Measurements from ENCODE around the gene ARID3B. TPM values are rescaled to one million over a fixed set of nuclear protein-coding genes. Genes with fewer than 3 reads are reported as not detected.
A peak's percentile ranks its signal among the peaks of the same experiment; 100 is the strongest.

Gene ARID3B
- total and polyA plus RNA-seq, 2 of the 13 experiments (the other 11 are each of a cell fraction or from before 2014, with no cell fraction given), result 5.3 to 12.8 TPM

GRCh38 chr15:74620636-74621545, 79.9 kb downstream of the ARID3B start (continued):
- TF ChIP-seq TIGD3 (CRISPR knock-in tag; IDR thresholded peaks at IDR 0.05; ENCODE audit: borderline replicate concordance), result no peak
- TF ChIP-seq PRDM15 (CRISPR knock-in tag; IDR thresholded peaks at IDR 0.05), result no peak
- TF ChIP-seq TFE3 (CRISPR knock-in tag; IDR thresholded peaks at IDR 0.05), result 0 out of 2 replicates have a peak, but pooled peaks have one; percentile 29
- TF ChIP-seq MTA1 (CRISPR knock-in tag; IDR thresholded peaks at IDR 0.05; ENCODE audit: borderline replicate concordance), result 0 out of 2 replicates have a peak, but pooled peaks have one; percentile 28
- TF ChIP-seq RCOR2 (CRISPR knock-in tag; IDR thresholded peaks at IDR 0.05), result no peak
- TF ChIP-seq ZFP62 (CRISPR knock-in tag; IDR thresholded peaks at IDR 0.05), result no peak
- 0 out of 2 replicates have a peak, but pooled peaks have one; percentile 43 for TF ChIP-seq CBFB (CRISPR knock-in tag; IDR thresholded peaks at IDR 0.05)
- no peak for TF ChIP-seq FOXA3 (CRISPR knock-in tag; IDR thresholded peaks at IDR 0.05)
- no peak for TF ChIP-seq ZNF709 (CRISPR knock-in tag; IDR thresholded peaks at IDR 0.05)
- TF ChIP-seq CBX1 (IDR thresholded peaks at IDR 0.05; ENCODE audit: low read depth), result no peak
- no peak for TF ChIP-seq ZNF616 (CRISPR knock-in tag; IDR thresholded peaks at IDR 0.05; ENCODE audit: low read depth)
- no peak for TF ChIP-seq CREM (IDR thresholded peaks at IDR 0.05)
- TF ChIP-seq CREM (CRISPR knock-in tag; IDR thresholded peaks at IDR 0.05), result no peak
- TF ChIP-seq DMTF1 (CRISPR knock-in tag; IDR thresholded peaks at IDR 0.05), result no peak
- TF ChIP-seq DNMT1 (CRISPR knock-in tag; IDR thresholded peaks at IDR 0.05), result 0 out of 2 replicates have a peak, but pooled peaks have one; percentile 41
- TF ChIP-seq ZNF281 (CRISPR knock-in tag; IDR thresholded peaks at IDR 0.05; ENCODE audit: borderline replicate concordance), result no peak
- no peak for TF ChIP-seq ZNF292 (CRISPR knock-in tag; IDR thresholded peaks at IDR 0.05; ENCODE audit: borderline replicate concordance, low read depth)

Measured in HepG2 (cell line).